ENCODE measurements around the gene ZNF518A.
"Not testable (repeated sequence)": the region's sequence is repeated elsewhere in the genome, so short reads cannot be mapped to it uniquely, and the experiment has no call there.

The ZNF518A gene

GRCh38 chr10:96137567-96137966 is 7.5 kb downstream of the ZNF518A start:
- DNase-seq, result no peak

GRCh38 chr10:96138102-96138501 is 8.0 kb downstream of the ZNF518A start:
- DNase-seq, result no peak

- no peak for DNase-seq
These were observed 22.3 kb downstream of the ZNF518A start for GRCh38 chr10:96152437-96152836.

GRCh38 chr10:96153070-96153469 is 23.0 kb downstream of the ZNF518A start:
- DNase-seq, result no peak

GRCh38 chr10:96165726-96166125 is 35.6 kb downstream of the ZNF518A start:
- no peak for DNase-seq

- DNase-seq, result no peak
These were observed 38.4 kb downstream of the ZNF518A start for GRCh38 chr10:96168546-96168945.

- DNase-seq, result no peak
These were observed 40.1 kb downstream of the ZNF518A start for GRCh38 chr10:96170230-96170629.

- DNase-seq, result no peak
These were observed 42.6 kb downstream of the ZNF518A start for GRCh38 chr10:96172666-96173065.

GRCh38 chr10:96176985-96177384 is 46.9 kb downstream of the ZNF518A start:
- no peak for DNase-seq

GRCh38 chr10:96188421-96188820 is 58.3 kb downstream of the ZNF518A start:
- DNase-seq, result no peak

- DNase-seq, result no peak
These were observed 58.8 kb downstream of the ZNF518A start for GRCh38 chr10:96188916-96189315.

GRCh38 chr10:96189505-96189904 is 59.4 kb downstream of the ZNF518A start:
- not testable (repeated sequence) for DNase-seq

- no peak for DNase-seq
These were observed 71.4 kb downstream of the ZNF518A start for GRCh38 chr10:96201525-96201924.

- no peak for DNase-seq
These were observed 75.5 kb downstream of the ZNF518A start for GRCh38 chr10:96205580-96205979.

- DNase-seq, result no peak
These were observed 78.2 kb downstream of the ZNF518A start for GRCh38 chr10:96208271-96208670.

- DNase-seq, result no peak
These were observed 78.8 kb downstream of the ZNF518A start for GRCh38 chr10:96208946-96209345.

- no peak for DNase-seq
These were observed 81.7 kb downstream of the ZNF518A start for GRCh38 chr10:96211764-96212163.

GRCh38 chr10:96212911-96213310 is 82.8 kb downstream of the ZNF518A start:
- no peak for DNase-seq
